Colonic mucosa (tissue), 4 donors: ENCODE results near the gene MYL11. TPM values are rescaled to one million over a fixed set of nuclear protein-coding genes. Genes with fewer than 3 reads are reported as not detected.
"Not testable (repeated sequence)": the region's sequence is repeated elsewhere in the genome, so short reads cannot be mapped to it uniquely, and the experiment has no call there.

Source experiments
- DNase-seq: peaks from one replicate; pipeline ENCODE4 v3.0.0-alpha.2; 2020
- H3K27ac ChIP-seq: fragments of 200-600 bp; one replicate; pipeline ENCODE4 v1.8.0; 2021
- H3K27me3 ChIP-seq: fragments of 200-600 bp; one replicate; pipeline ENCODE4 v1.8.0; 2021
- H3K36me3 ChIP-seq: fragments of 200-600 bp; one replicate; pipeline ENCODE4 v1.8.0; 2021
- H3K4me1 ChIP-seq: fragments of 200-600 bp; one replicate; pipeline ENCODE4 v1.8.0; 2021; ENCODE audit warnings: mild to moderate bottlenecking
- H3K4me3 ChIP-seq: fragments of 200-600 bp; one replicate; pipeline ENCODE4 v1.8.0; 2021
- H3K9ac ChIP-seq, 2 donors: one replicate each; pipeline ENCODE4 v1.7.0; 2013; ENCODE audit warnings: control low read depth in 2 of 2, low read depth in 2 of 2, low read length in 2 of 2
- H3K9me3 ChIP-seq: fragments of 200-600 bp; one replicate; pipeline ENCODE4 v1.8.0; 2021
- CTCF ChIP-seq: fragments of 200-600 bp; IDR thresholded peaks from one replicate; pipeline ENCODE4 v1.8.0; 2022; ENCODE audit warnings: antibody characterized with exemption, mild to moderate bottlenecking
- intact Hi-C: fragments of 100-400 bp; cut with DNase I; formaldehyde crosslinking; loops from one replicate; pipeline ENCODE4 v1.14.1; 2022
- total RNA-seq, 2 donors: library from RNA; stranded (reverse); fragmentation: NEBNext Ultra II Directional in 1 of 2; extraction: Animal tissue kit (Norgen Biotek cat#: 25700) in 1 of 2; gene quantifications; one replicate each; pipeline ENCODE4 v1.2.1, GENCODE V29; 2021
- donor health status: healthy.
- donor health status: DM: no; HTN: no; CAD: no.
- donor health status: DM: no; HTN: no; CAD: no.

Gene MYL11
- total RNA-seq, 2 donors from 2014 or later: 1.1 to 2.2 TPM

- Histone ChIP-seq H3K9ac (peak overlapping the region; percentile 40 to 92), H3K27ac (peak overlapping the region; percentile 46), H3K27me3 (no peaks in the 10 kb centered on the region), H3K4me3 (peak overlapping the region; percentile 85), H3K4me1 (peaks cover 10% of the 10 kb centered on the region), H3K36me3 (no peaks in the 10 kb centered on the region), H3K9me3 (no peaks in the 10 kb centered on the region)
- intact Hi-C loops: no loop called here
- no peak for TF ChIP-seq CTCF
- DNase-seq: no peak
Observed at GRCh38 chr16:30394592-30395154, 20.1 kb downstream of the MYL11 start.

- Histone ChIP-seq H3K4me3 (peak within 1 kb of the TSS; percentile 85), H3K9me3 (no peaks in the 10 kb centered on the region), H3K9ac (peak within 1 kb of the TSS; percentile 85 to 92), H3K27me3 (no peaks in the 10 kb centered on the region), H3K36me3 (no peaks in the 10 kb centered on the region), H3K4me1 (peaks cover 10% of the 10 kb centered on the region), H3K27ac (peak within 1 kb of the TSS; percentile 46)
- intact Hi-C loops: no loop called here
- DNase-seq: peak; percentile 72
- peak; percentile 15 for TF ChIP-seq CTCF
Observed at GRCh38 chr16:30395155-30395991, 20.8 kb downstream of the MYL11 start, which contains the start of gene ZNF48. TSS of gene ZNF48 (plus strand) at chr16:30395420. CDS start at chr16:30395795, 375 bp downstream.

- DNase-seq: no peak
- Histone ChIP-seq H3K4me1 (peaks cover 12% of the 10 kb centered on the region), H3K9me3 (no peaks in the 10 kb centered on the region), H3K9ac (peak overlapping the region; percentile 85 to 92), H3K4me3 (peak overlapping the region; percentile 85), H3K27me3 (no peaks in the 10 kb centered on the region), H3K27ac (peak overlapping the region; percentile 46), H3K36me3 (no peaks in the 10 kb centered on the region)
- TF ChIP-seq CTCF: no peak
- intact Hi-C loops: no loop called here
Observed at GRCh38 chr16:30395992-30396585, 21.5 kb downstream of the MYL11 start.

- H3K27me3 ChIP-seq, H3K4me3 ChIP-seq, H3K27ac ChIP-seq, H3K9me3 ChIP-seq, DNase-seq, H3K36me3 ChIP-seq, H3K9ac ChIP-seq, intact Hi-C loops: not testable (repeated sequence)
- peaks cover 14% of the 10 kb centered on the region for H3K4me1 ChIP-seq
Observed at GRCh38 chr16:30396627-30397026, 22.0 kb downstream of the MYL11 start.

- intact Hi-C loops: no loop called here
- no peaks in the 10 kb centered on the region for H3K9me3 ChIP-seq
- peaks cover 14% of the 10 kb centered on the region for H3K4me1 ChIP-seq
- H3K27ac ChIP-seq: no peak overlapping the region
- no peaks in the 10 kb centered on the region for H3K36me3 ChIP-seq
- no peaks in the 10 kb centered on the region for H3K27me3 ChIP-seq
- H3K9ac ChIP-seq: no peak overlapping the region
- no peak for DNase-seq
- TF ChIP-seq CTCF: no peak
- no peak overlapping the region for H3K4me3 ChIP-seq
Observed at GRCh38 chr16:30397056-30397455, 22.5 kb downstream of the MYL11 start.
